Heart right ventricle (tissue), 16 donors: ENCODE data around the gene HPGDS. TPM values are rescaled to one million over a fixed set of nuclear protein-coding genes. Genes with fewer than 3 reads are reported as not detected.
"Not testable (repeated sequence)": the region's sequence is repeated elsewhere in the genome, so short reads cannot be mapped to it uniquely, and the experiment has no call there.

ENCODE experiments used
- ATAC-seq, 8 donors: fragments of 200-7000 bp; cut with Tn5 transposase; one replicate each; pipeline ENCODE4 v1.9.1; 2020; ENCODE audit warnings: mild to moderate bottlenecking in 8 of 8, moderate library complexity in 8 of 8, moderate number of reproducible peaks in 1 of 8
- DNase-seq, 2 donors: peaks; one replicate each; pipeline ENCODE4 v3.0.0-alpha.2; 2020
- H3K27ac ChIP-seq, 10 donors: fragments of 200-600 bp; sonication (generic) in 2 of 10; one replicate each; pipeline versions ENCODE4 v1.5.0 to v1.8.0; 2020 to 2022; ENCODE audit warnings: mild to moderate bottlenecking in 3 of 10
- H3K27me3 ChIP-seq, 7 donors: fragments of 200-600 bp; one replicate each; pipeline ENCODE4 v1.8.0; 2021 to 2022; ENCODE audit warnings: mild to moderate bottlenecking in 2 of 7
- H3K36me3 ChIP-seq, 9 donors: fragments of 200-600 bp; sonication (generic) in 1 of 9; one replicate each; pipeline versions ENCODE4 v1.5.0 to v1.8.0; 2020 to 2022; ENCODE audit warnings: mild to moderate bottlenecking in 2 of 9
- H3K4me1 ChIP-seq, 9 donors: fragments of 200-600 bp; sonication (generic) in 1 of 9; one replicate each; pipeline versions ENCODE4 v1.5.0 to v1.8.0; 2020 to 2022; ENCODE audit warnings: mild to moderate bottlenecking in 4 of 9
- H3K4me3 ChIP-seq, 10 donors: fragments of 200-600 bp; sonication (generic) in 2 of 10; one replicate each; pipeline versions ENCODE4 v1.5.0 to v1.8.0; 2020 to 2022; ENCODE audit warnings: mild to moderate bottlenecking in 7 of 10, moderate library complexity in 2 of 10
- H3K9me3 ChIP-seq, 11 donors: fragments of 200-600 bp in 10 of 11; sonication (generic) in 2 of 11; one replicate each; pipeline versions ENCODE4 v1.5.0 to v1.8.0; 2013 to 2022; ENCODE audit warnings: mild to moderate bottlenecking in 2 of 11, control low read depth in 1 of 11, moderate library complexity in 1 of 11
- CTCF ChIP-seq, 9 donors: fragments of 200-600 bp; sonication (generic) in 2 of 9; IDR thresholded peaks; one replicate each; pipeline versions ENCODE4 v1.5.0 to v1.8.0; 2021 to 2022; ENCODE audit warnings: antibody characterized with exemption in 9 of 9, mild to moderate bottlenecking in 5 of 9, moderate library complexity in 1 of 9
- WGBS, 2 donors: extraction: QIAGEN DNeasy Blood & Tissue Kit; methylation state at CpG; one replicate each; pipeline ENCODE4 v1.1.7; 2013; ENCODE audit warnings: inconsistent platforms in 1 of 2; 5-methylcytosine and 5-hydroxymethylcytosine counted together
- intact Hi-C, 10 donors: fragments of 100-400 bp; cut with DNase I; formaldehyde crosslinking; loops; one replicate each; pipeline versions ENCODE4 v1.11.1 to v1.14.2; 2022
- polyA plus RNA-seq, 2 donors: library from polyadenylated mRNA; stranded (reverse); fragments of 200-250 nt; gene quantifications; one replicate each; pipeline ENCODE4 v1.2.3, GENCODE V29; 2013
- total RNA-seq, 10 donors: library from RNA; stranded (reverse); fragmentation: NEBNext Ultra II Directional in 3 of 10; extraction: Animal tissue kit (Norgen Biotek cat#: 25700) in 3 of 10; gene quantifications; one replicate each; pipeline versions ENCODE4 v1.2.1 to v1.2.4, GENCODE V29; 2021 to 2023
- donor health status: Arrhythmogenic right ventricular cardiomyopathy.
- donor health status: ischemic (EF 13 %, LVEDD 7.1; RV severe dilation, severe dysfunction).
- donor health status: healthy with polysubstance abuse.
- donor health status: DM: no; HTN: yes; CAD: no.
- donor health status: DM: no; HTN: no; CAD: no.
- donor health status: ischemic (EF 25% LVEDD 6.9; RV normal size, moderate dysfunction).
- donor health status: ischemic (EF 25% LVEDD 5.7; RV mildly dilated, moderate dysfunction).
- donor health status: healthy.
- donor health status: DM: yes; HTN: yes; CAD: no.
- donor health status: Ischemic cardiomyopathy.
- donor health status: ischemic (EF 35%, LVEDD 5.7; RV mildly dilated, moderate dysfunction).
- donor health status: nonischemic (EF 11% LVEDD 7.7; RV severe dilation, severe dysfunction).
- donor health status: DM: yes; HTN: yes; CAD: no.
- donor health status: PGD.
- donor health status: ischemic (EF 29% LVEDD 5.4; RV normal size, mild dysfunction).
- donor health status: nonischemic (EF 23%, LVEDD 6.1; RV moderate dilation, normal function).

Gene HPGDS
- total and polyA plus RNA-seq, 12 donors: 0.13 to 3.0 (median 1.0) TPM

GRCh38 chr4:94332983-94333590 lies 9.5 kb downstream of the HPGDS start:
- no peak for DNase-seq
- Histone ChIP-seq H3K27me3 (no peaks in the 10 kb centered on the region), H3K9me3 (no peaks in the 10 kb centered on the region), H3K4me3 (no peak overlapping the region), H3K27ac (no peak overlapping the region), H3K4me1 (peaks cover 0 to 17% (median 6%) of the 10 kb centered on the region in 9 donors), H3K36me3 (no peaks in the 10 kb centered on the region)
- intact Hi-C loops: loop anchor here in 3 of 10 donors (5.0 to 10.0 kb wide), 3 partner anchors 52 to 402 kb away; no protein-coding TSS in a partner anchor
- ATAC-seq: peak in 7 of 8 donors; percentile 67 to 86 (median 77)
- TF ChIP-seq CTCF (IDR thresholded peaks at IDR 0.05): peak; percentile 15 to 64 (median 49)
- 29 to 46% methylated on average over 5 of the region's 5 CpGs for WGBS, 2 donors

- intact Hi-C loops: loop anchor here in 3 of 10 donors (5.0 to 10.0 kb wide), 3 partner anchors 55 to 405 kb away; no protein-coding TSS in a partner anchor
Measured at GRCh38 chr4:94329933-94330332, 12.7 kb downstream of the HPGDS start.

GRCh38 chr4:94325835-94326234 lies 16.8 kb downstream of the HPGDS start:
- no peak for TF ChIP-seq CTCF (IDR thresholded peaks at IDR 0.05)
- intact Hi-C loops: no loop called here
- no peak for ATAC-seq
- no peak overlapping the region for H3K27ac ChIP-seq
- 85 to 90% methylated on average over 1 of the region's 1 CpG for WGBS, 2 donors
- DNase-seq: no peak
- H3K36me3 ChIP-seq: no peaks in the 10 kb centered on the region
- no peaks in the 10 kb centered on the region for H3K4me1 ChIP-seq
- H3K9me3 ChIP-seq: peaks cover 0 to 42% (median 13%) of the 10 kb centered on the region in 11 donors
- no peaks in the 10 kb centered on the region for H3K27me3 ChIP-seq
- H3K4me3 ChIP-seq: no peak overlapping the region

More at GRCh38 chr4:94329933-94330332, 12.7 kb downstream of the HPGDS start:
- Histone ChIP-seq H3K36me3 (no peaks in the 10 kb centered on the region), H3K27me3 (no peaks in the 10 kb centered on the region), H3K9me3 (peaks cover 0 to 23% (median 13%) of the 10 kb centered on the region in 11 donors), H3K4me3 (no peak overlapping the region), H3K4me1 (peaks cover 0 to 15% (median 3%) of the 10 kb centered on the region in 9 donors), H3K27ac (no peak overlapping the region)
- no peak for TF ChIP-seq CTCF (IDR thresholded peaks at IDR 0.05)
- DNase-seq: no peak
- 74 to 75% methylated on average over 1 of the region's 1 CpG for WGBS, 2 donors
- ATAC-seq: no peak

GRCh38 chr4:94319927-94320326 lies 22.7 kb downstream of the HPGDS start:
- H3K4me3 ChIP-seq, H3K4me1 ChIP-seq, H3K36me3 ChIP-seq, H3K27ac ChIP-seq, ATAC-seq, intact Hi-C loops, DNase-seq, H3K27me3 ChIP-seq: not testable (repeated sequence)
- H3K9me3 ChIP-seq: peaks cover 0 to 34% (median 0%) of the 10 kb centered on the region in 11 donors
